ENCODE data around the gene DFFA. TPM values are rescaled to one million over a fixed set of nuclear protein-coding genes. Genes with fewer than 3 reads are reported as not detected.

DFFA gene
- total and polyA plus RNA-seq, 4 donors, result 10.6 to 20.0 (median 14.3) TPM

DNA sequence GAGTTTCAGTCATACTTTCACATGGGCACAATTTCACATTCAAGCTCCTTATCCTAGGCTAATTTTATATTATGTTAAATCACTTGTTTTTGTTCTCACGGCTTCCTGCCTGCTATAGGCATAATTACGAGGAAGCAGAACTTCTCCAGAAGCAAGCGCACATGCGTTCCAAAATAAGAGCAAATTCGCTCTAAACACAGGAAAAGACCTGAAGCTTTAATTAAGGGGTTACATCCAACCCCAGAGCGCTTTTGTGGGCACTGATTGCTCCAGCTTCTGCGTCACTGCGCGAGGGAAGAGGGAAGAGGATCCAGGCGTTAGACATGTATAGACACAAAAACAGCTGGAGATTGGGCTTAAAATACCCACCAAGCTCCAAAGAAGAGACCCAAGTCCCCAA is 22.6 kb downstream of the DFFA start, which contains the start of gene CORT:
TSS of gene CORT (plus strand) at position 281 of the 400 bp plus-strand sequence. CDS start 193 bp downstream, outside the sequence.
- no peak for DNase-seq (ENCODE audit: low spot score)
- no peak within 1 kb of the TSS for H3K27ac ChIP-seq (ENCODE audit: low read depth in 1 of 2, low read length in 2 of 2)
- H3K9me3 ChIP-seq (ENCODE audit: control insufficient read depth in 4 of 4, low read length in 3 of 4), result no peaks in the 10 kb centered on the region
- TF ChIP-seq, protein P1, sequence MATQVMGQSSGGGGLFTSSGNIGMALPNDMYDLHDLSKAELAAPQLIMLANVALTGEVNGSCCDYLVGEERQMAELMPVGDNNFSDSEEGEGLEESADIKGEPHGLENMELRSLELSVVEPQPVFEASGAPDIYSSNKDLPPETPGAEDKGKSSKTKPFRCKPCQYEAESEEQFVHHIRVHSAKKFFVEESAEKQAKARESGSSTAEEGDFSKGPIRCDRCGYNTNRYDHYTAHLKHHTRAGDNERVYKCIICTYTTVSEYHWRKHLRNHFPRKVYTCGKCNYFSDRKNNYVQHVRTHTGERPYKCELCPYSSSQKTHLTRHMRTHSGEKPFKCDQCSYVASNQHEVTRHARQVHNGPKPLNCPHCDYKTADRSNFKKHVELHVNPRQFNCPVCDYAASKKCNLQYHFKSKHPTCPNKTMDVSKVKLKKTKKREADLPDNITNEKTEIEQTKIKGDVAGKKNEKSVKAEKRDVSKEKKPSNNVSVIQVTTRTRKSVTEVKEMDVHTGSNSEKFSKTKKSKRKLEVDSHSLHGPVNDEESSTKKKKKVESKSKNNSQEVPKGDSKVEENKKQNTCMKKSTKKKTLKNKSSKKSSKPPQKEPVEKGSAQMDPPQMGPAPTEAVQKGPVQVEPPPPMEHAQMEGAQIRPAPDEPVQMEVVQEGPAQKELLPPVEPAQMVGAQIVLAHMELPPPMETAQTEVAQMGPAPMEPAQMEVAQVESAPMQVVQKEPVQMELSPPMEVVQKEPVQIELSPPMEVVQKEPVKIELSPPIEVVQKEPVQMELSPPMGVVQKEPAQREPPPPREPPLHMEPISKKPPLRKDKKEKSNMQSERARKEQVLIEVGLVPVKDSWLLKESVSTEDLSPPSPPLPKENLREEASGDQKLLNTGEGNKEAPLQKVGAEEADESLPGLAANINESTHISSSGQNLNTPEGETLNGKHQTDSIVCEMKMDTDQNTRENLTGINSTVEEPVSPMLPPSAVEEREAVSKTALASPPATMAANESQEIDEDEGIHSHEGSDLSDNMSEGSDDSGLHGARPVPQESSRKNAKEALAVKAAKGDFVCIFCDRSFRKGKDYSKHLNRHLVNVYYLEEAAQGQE (IDR thresholded peaks at IDR 0.05), result no peak
- no peak for TF ChIP-seq HNF4A (conservative IDR thresholded peaks at IDR 0.05)
- TF ChIP-seq, protein P2, sequence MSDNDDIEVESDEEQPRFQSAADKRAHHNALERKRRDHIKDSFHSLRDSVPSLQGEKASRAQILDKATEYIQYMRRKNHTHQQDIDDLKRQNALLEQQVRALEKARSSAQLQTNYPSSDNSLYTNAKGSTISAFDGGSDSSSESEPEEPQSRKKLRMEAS (IDR thresholded peaks at IDR 0.05), result no peak
- H3K27me3 ChIP-seq (ENCODE audit: control insufficient read depth in 4 of 4, insufficient read depth in 4 of 4, low read length in 3 of 4), result no peaks in the 10 kb centered on the region
- no peaks in the 10 kb centered on the region for H3K4me1 ChIP-seq (ENCODE audit: control insufficient read depth in 4 of 4, insufficient read depth in 4 of 4, low read length in 3 of 4)
- WGBS, result 93% methylated on average over 10 of the region's 10 CpGs
- no peak within 1 kb of the TSS for H3K9ac ChIP-seq (ENCODE audit: low read depth in 1 of 2, low read length in 2 of 2)
- H3K4me3 ChIP-seq (ENCODE audit: low read depth in 1 of 3, low read length in 3 of 3), result no peak within 1 kb of the TSS
- peaks cover 0 to 1% (median under 1%) of the 10 kb centered on the region in 4 donors for H3K36me3 ChIP-seq (ENCODE audit: control insufficient read depth in 4 of 4, insufficient read depth in 3 of 4, low read depth in 1 of 4, low read length in 3 of 4)

DNA sequence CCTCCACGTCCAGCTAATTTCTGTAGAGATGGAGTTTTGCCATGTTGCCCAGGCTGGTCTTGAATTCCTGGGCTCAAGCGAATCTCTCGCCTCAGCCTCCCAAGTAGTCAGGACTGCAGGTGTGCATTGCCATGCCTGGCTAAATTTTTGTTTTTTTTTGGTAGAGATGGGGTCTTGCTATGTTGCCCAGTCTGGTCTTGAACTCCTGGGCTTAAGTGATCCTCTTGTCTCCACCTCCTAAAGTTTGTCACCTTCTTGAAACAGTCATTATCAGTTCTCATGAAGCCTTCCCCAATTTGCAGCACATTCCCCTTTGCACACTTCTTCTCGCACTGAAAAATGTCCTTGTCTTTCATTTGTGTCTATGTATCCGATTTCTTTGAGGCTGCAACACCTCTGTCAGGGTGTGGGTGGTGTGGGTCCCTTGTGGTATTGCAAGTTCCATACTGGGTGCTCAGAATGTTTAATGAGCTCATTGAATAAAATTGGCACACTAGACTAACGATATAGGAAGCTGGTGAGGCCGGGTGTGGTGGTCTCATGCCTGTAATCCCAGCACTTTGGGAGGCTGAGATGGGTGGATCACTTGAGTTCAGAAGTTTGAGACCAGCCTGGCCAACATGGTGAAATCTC is 25.4 kb downstream of the DFFA start:
- peaks cover 0 to 2% (median 0%) of the 10 kb centered on the region in 4 donors for H3K36me3 ChIP-seq (ENCODE audit: control insufficient read depth in 4 of 4, insufficient read depth in 3 of 4, low read depth in 1 of 4, low read length in 3 of 4)
- no peak overlapping the region for H3K4me3 ChIP-seq (ENCODE audit: low read depth in 1 of 3, low read length in 3 of 3)
- no peak overlapping the region for H3K27ac ChIP-seq (ENCODE audit: low read depth in 1 of 2, low read length in 2 of 2)
- no peaks in the 10 kb centered on the region for H3K4me1 ChIP-seq (ENCODE audit: control insufficient read depth in 4 of 4, insufficient read depth in 4 of 4, low read length in 3 of 4)
- no peak for DNase-seq (ENCODE audit: low spot score)
- no peaks in the 10 kb centered on the region for H3K9me3 ChIP-seq (ENCODE audit: control insufficient read depth in 4 of 4, low read length in 3 of 4)
- 96% methylated on average over 7 of the region's 7 CpGs for WGBS
- H3K27me3 ChIP-seq (ENCODE audit: control insufficient read depth in 4 of 4, insufficient read depth in 4 of 4, low read length in 3 of 4), result no peaks in the 10 kb centered on the region
- no peak overlapping the region for H3K9ac ChIP-seq (ENCODE audit: low read depth in 1 of 2, low read length in 2 of 2)
- no peak for TF ChIP-seq JUND (IDR thresholded peaks at IDR 0.05)
- TF ChIP-seq EGR1 (IDR thresholded peaks at IDR 0.05; ENCODE audit: low read depth in 2 of 2), result no peak
- TF ChIP-seq HNF4G (IDR thresholded peaks at IDR 0.05), result no peak
- no peak for TF ChIP-seq NR2F2 (IDR thresholded peaks at IDR 0.05)
- TF ChIP-seq FOXA2 (IDR thresholded peaks at IDR 0.05), result no peak
- no peak for TF ChIP-seq HNF4A (conservative IDR thresholded peaks at IDR 0.05)
- TF ChIP-seq FOXA1 (IDR thresholded peaks at IDR 0.05), result no peak
- no peak for TF ChIP-seq SP1 (IDR thresholded peaks at IDR 0.05)
- TF ChIP-seq, protein P2 (IDR thresholded peaks at IDR 0.05), result no peak
- TF ChIP-seq, protein P1 (IDR thresholded peaks at IDR 0.05), result no peak
- TF ChIP-seq YY1 (IDR thresholded peaks at IDR 0.05), result no peak
- TF ChIP-seq RXRA (IDR thresholded peaks at IDR 0.05), result no peak
- TF ChIP-seq, protein P3, sequence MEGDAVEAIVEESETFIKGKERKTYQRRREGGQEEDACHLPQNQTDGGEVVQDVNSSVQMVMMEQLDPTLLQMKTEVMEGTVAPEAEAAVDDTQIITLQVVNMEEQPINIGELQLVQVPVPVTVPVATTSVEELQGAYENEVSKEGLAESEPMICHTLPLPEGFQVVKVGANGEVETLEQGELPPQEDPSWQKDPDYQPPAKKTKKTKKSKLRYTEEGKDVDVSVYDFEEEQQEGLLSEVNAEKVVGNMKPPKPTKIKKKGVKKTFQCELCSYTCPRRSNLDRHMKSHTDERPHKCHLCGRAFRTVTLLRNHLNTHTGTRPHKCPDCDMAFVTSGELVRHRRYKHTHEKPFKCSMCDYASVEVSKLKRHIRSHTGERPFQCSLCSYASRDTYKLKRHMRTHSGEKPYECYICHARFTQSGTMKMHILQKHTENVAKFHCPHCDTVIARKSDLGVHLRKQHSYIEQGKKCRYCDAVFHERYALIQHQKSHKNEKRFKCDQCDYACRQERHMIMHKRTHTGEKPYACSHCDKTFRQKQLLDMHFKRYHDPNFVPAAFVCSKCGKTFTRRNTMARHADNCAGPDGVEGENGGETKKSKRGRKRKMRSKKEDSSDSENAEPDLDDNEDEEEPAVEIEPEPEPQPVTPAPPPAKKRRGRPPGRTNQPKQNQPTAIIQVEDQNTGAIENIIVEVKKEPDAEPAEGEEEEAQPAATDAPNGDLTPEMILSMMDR (IDR thresholded peaks at IDR 0.05; ENCODE audit: low read depth, low read length, missing input control), result no peak
- TF ChIP-seq, protein P4, sequence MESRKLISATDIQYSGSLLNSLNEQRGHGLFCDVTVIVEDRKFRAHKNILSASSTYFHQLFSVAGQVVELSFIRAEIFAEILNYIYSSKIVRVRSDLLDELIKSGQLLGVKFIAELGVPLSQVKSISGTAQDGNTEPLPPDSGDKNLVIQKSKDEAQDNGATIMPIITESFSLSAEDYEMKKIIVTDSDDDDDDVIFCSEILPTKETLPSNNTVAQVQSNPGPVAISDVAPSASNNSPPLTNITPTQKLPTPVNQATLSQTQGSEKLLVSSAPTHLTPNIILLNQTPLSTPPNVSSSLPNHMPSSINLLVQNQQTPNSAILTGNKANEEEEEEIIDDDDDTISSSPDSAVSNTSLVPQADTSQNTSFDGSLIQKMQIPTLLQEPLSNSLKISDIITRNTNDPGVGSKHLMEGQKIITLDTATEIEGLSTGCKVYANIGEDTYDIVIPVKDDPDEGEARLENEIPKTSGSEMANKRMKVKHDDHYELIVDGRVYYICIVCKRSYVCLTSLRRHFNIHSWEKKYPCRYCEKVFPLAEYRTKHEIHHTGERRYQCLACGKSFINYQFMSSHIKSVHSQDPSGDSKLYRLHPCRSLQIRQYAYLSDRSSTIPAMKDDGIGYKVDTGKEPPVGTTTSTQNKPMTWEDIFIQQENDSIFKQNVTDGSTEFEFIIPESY (IDR thresholded peaks at IDR 0.05), result no peak
- no peak for TF ChIP-seq RAD21 (IDR thresholded peaks at IDR 0.05)
- TF ChIP-seq GABPA (IDR thresholded peaks at IDR 0.05 in 1 of 2, conservative IDR thresholded peaks at IDR 0.05 in 1 of 2), result no peak
- TF ChIP-seq TAF1 (conservative IDR thresholded peaks at IDR 0.05), result no peak
